Upper lobe of right lung (tissue), 1 donor: ENCODE measurements around the gene WDR36. TPM values are rescaled to one million over a fixed set of nuclear protein-coding genes. Genes with fewer than 3 reads are reported as not detected.

Source experiments
- ATAC-seq: fragments of 200-7000 bp; cut with Tn5 transposase; one replicate; pipeline ENCODE4 v1.9.1; 2020; ENCODE audit warnings: mild to moderate bottlenecking, moderate library complexity
- DNase-seq: peaks from one replicate; pipeline ENCODE4 v3.0.0-alpha.2; 2020
- H3K27ac ChIP-seq: fragments of 200-600 bp; one replicate; pipeline ENCODE4 v1.8.0; 2022
- H3K27me3 ChIP-seq: fragments of 200-600 bp; one replicate; pipeline ENCODE4 v1.8.0; 2022; ENCODE audit warnings: mild to moderate bottlenecking
- H3K36me3 ChIP-seq: fragments of 200-600 bp; one replicate; pipeline ENCODE4 v1.8.0; 2022
- H3K4me1 ChIP-seq: fragments of 200-600 bp; one replicate; pipeline ENCODE4 v1.8.0; 2022
- H3K4me3 ChIP-seq: fragments of 200-600 bp; one replicate; pipeline ENCODE4 v1.8.0; 2022; ENCODE audit warnings: mild to moderate bottlenecking
- H3K9me3 ChIP-seq: fragments of 200-600 bp; one replicate; pipeline ENCODE4 v1.8.0; 2022
- CTCF ChIP-seq: fragments of 200-600 bp; IDR thresholded peaks from one replicate; pipeline ENCODE4 v1.8.0; 2022; ENCODE audit warnings: antibody characterized with exemption
- intact Hi-C: fragments of 100-400 bp; cut with DNase I; formaldehyde crosslinking; loops from one replicate; pipeline ENCODE4 v1.11.0; 2022
- long read RNA-seq: library from polyadenylated mRNA; unstranded; transcript quantifications from one replicate; pipeline ENCODE4 v2.0.0, GENCODE V29; 2021
- total RNA-seq: library from RNA; stranded (reverse); fragmentation: NEBNext Ultra II Directional; extraction: Animal tissue kit (Norgen Biotek cat#: 25700); gene quantifications from one replicate; pipeline ENCODE4 v1.2.1, GENCODE V29; 2021
- donor health status: DM: no; HTN: yes; CAD: no; lungs with severe emphysema.

WDR36 gene
- 25.0 TPM for total RNA-seq
- long read RNA-seq, full-length matches to known transcripts, result 29 of 38 reads
- long read RNA-seq, partial matches to known transcripts, result 6 of 38 reads
- long read RNA-seq, other reads (novel, unspliced or antisense), result 3 of 38 reads

GRCh38 chr5:111092062-111092853, at the start of gene WDR36:
Gene WDR36, plus strand, starts transcription at chr5:111092348. Its CDS starts 109 bp downstream, at chr5:111092457.
- intact Hi-C loops, result no loop called here
- H3K27me3 ChIP-seq, result no peaks in the 10 kb centered on the region
- ATAC-seq (peak; percentile 100), DNase-seq (peak; percentile 94)
- peak within 1 kb of the TSS; percentile 71 for H3K4me3 ChIP-seq
- no peak for TF ChIP-seq CTCF
- peaks cover 13% of the 10 kb centered on the region for H3K4me1 ChIP-seq
- H3K9me3 ChIP-seq, result no peaks in the 10 kb centered on the region
- H3K27ac ChIP-seq, result peak within 1 kb of the TSS; percentile 79
- H3K36me3 ChIP-seq, result peaks cover 18% of the 10 kb centered on the region

GRCh38 chr5:111043712-111044506, 48.2 kb upstream of the WDR36 start:
- no peaks in the 10 kb centered on the region for H3K36me3 ChIP-seq
- H3K27me3 ChIP-seq, result no peaks in the 10 kb centered on the region
- H3K4me1 ChIP-seq, result no peaks in the 10 kb centered on the region
- H3K9me3 ChIP-seq, result no peaks in the 10 kb centered on the region
- no peak overlapping the region for H3K4me3 ChIP-seq
- ATAC-seq (no peak), DNase-seq (no peak)
- no peak overlapping the region for H3K27ac ChIP-seq
- intact Hi-C loops, result no loop called here
- TF ChIP-seq CTCF, result no peak

GRCh38 chr5:111058064-111058463, 34.1 kb upstream of the WDR36 start:
- Histone ChIP-seq H3K4me3 (no peak overlapping the region), H3K4me1 (no peaks in the 10 kb centered on the region), H3K27me3 (peaks cover 5% of the 10 kb centered on the region), H3K27ac (no peak overlapping the region), H3K9me3 (no peaks in the 10 kb centered on the region), H3K36me3 (no peaks in the 10 kb centered on the region)
- DNase-seq, result no peak
- no peak for TF ChIP-seq CTCF
- intact Hi-C loops, result no loop called here
- no peak for ATAC-seq

- DNase-seq (no peak), ATAC-seq (no peak)
- H3K4me3 ChIP-seq, result no peak overlapping the region
Observed at GRCh38 chr5:111060169-111060568, 32.0 kb upstream of the WDR36 start.

GRCh38 chr5:111061618-111062017, 30.5 kb upstream of the WDR36 start:
- no peaks in the 10 kb centered on the region for H3K4me1 ChIP-seq
- no peak overlapping the region for H3K27ac ChIP-seq
- no peak for TF ChIP-seq CTCF
- peaks cover 5% of the 10 kb centered on the region for H3K27me3 ChIP-seq
- intact Hi-C loops, result no loop called here
- no peak overlapping the region for H3K4me3 ChIP-seq
- H3K36me3 ChIP-seq, result no peaks in the 10 kb centered on the region
- ATAC-seq (no peak), DNase-seq (no peak)
- no peaks in the 10 kb centered on the region for H3K9me3 ChIP-seq

More at GRCh38 chr5:111060169-111060568, 32.0 kb upstream of the WDR36 start:
- Histone ChIP-seq H3K4me1 (no peaks in the 10 kb centered on the region), H3K9me3 (no peaks in the 10 kb centered on the region), H3K36me3 (no peaks in the 10 kb centered on the region), H3K27ac (no peak overlapping the region), H3K27me3 (peaks cover 5% of the 10 kb centered on the region)
- intact Hi-C loops, result no loop called here
- no peak for TF ChIP-seq CTCF
